OCI-LY7 (cell line): Measurements from ENCODE around the gene FHIT. TPM values are rescaled to one million over a fixed set of nuclear protein-coding genes. Genes with fewer than 3 reads are reported as not detected.

ENCODE experiments used
- BruUV-seq: library from RNA; stranded (reverse); fragments of 400-500 nt; replicated peaks from 2 replicates; lab custom pipeline; 2021; lab: Mats Ljungman, UMichigan
- CTCF ChIA-PET: fragments of 300-600 bp; sonication (Branson Sonifier 250); formaldehyde crosslinking; loops from one replicate; lab custom pipeline; 2022; ENCODE audit warnings: antibody characterized with exemption; ENCODE audit not compliant: unreplicated experiment; lab: Charles Lee
- POLR2A ChIA-PET: fragments of 300-600 bp; sonication (Branson Sonifier 250); formaldehyde crosslinking; loops from one replicate; lab custom pipeline; 2022; ENCODE audit warnings: antibody characterized with exemption; lab: Charles Lee
- DNase-seq: peaks from one replicate; pipeline ENCODE4 v3.0.0-alpha.2; 2015; ENCODE audit warnings: low spot score
- H2AFZ ChIP-seq: fragments of 200-600 bp; sonication (generic), shearing (Covaris generic); 2 replicates; pipeline ENCODE4 v1.6.1; 2014; ENCODE audit warnings: mild to moderate bottlenecking, antibody characterized with exemption, low read length, moderate library complexity
- H3K27ac ChIP-seq: fragments of 200-600 bp; sonication (generic); 2 replicates; pipeline ENCODE4 v1.5.1; 2014; ENCODE audit warnings: mixed run types, low read depth, mild to moderate bottlenecking, moderate library complexity, low read length, inconsistent platforms; ENCODE audit not compliant: poor library complexity, severe bottlenecking
- H3K36me3 ChIP-seq: fragments of 200-600 bp; sonication (generic); 2 replicates; pipeline ENCODE4 v1.6.1; 2014; ENCODE audit warnings: mild to moderate bottlenecking, antibody characterized with exemption, low read length, moderate library complexity, mixed read lengths; ENCODE audit not compliant: insufficient read depth
- H3K4me1 ChIP-seq: fragments of 200-600 bp; sonication (generic); 2 replicates; pipeline ENCODE4 v1.5.1; 2014; ENCODE audit warnings: mild to moderate bottlenecking, low read length; ENCODE audit not compliant: insufficient read depth, poor library complexity, severe bottlenecking
- H3K4me2 ChIP-seq: fragments of 200-600 bp; sonication (generic); 2 replicates; pipeline ENCODE4 v1.6.1; 2014; ENCODE audit warnings: mild to moderate bottlenecking, low read length
- H3K4me3 ChIP-seq: fragments of 200-600 bp; sonication (generic); 2 replicates; pipeline ENCODE4 v1.5.1; 2014; ENCODE audit warnings: mild to moderate bottlenecking, low read depth, low read length; ENCODE audit not compliant: poor library complexity, severe bottlenecking
- H3K79me2 ChIP-seq: fragments of 200-600 bp; sonication (generic); 2 replicates; pipeline ENCODE4 v1.6.1; 2016; ENCODE audit warnings: low read depth, mild to moderate bottlenecking, low read length, moderate library complexity, mixed read lengths; ENCODE audit not compliant: insufficient read depth
- H3K9me2 ChIP-seq: fragments of 200-600 bp; sonication (generic); 2 replicates; pipeline ENCODE4 v1.6.1; 2016; ENCODE audit warnings: mild to moderate bottlenecking, low read length, mixed read lengths; ENCODE audit not compliant: insufficient read depth
- H3K9me3 ChIP-seq: fragments of 200-600 bp; sonication (generic); 2 replicates; pipeline ENCODE4 v1.6.1; 2014; ENCODE audit warnings: mild to moderate bottlenecking, mixed run types, low read length, mixed read lengths
- H4K20me1 ChIP-seq: fragments of 200-600 bp; sonication (generic); 2 replicates; pipeline ENCODE4 v1.6.1; 2014; ENCODE audit warnings: mild to moderate bottlenecking, antibody characterized with exemption, low read length, moderate library complexity, mixed read lengths; ENCODE audit not compliant: insufficient read depth
- EZH2phosphoT487 ChIP-seq: fragments of 200-600 bp; sonication (generic); IDR thresholded peaks from 2 replicates; pipeline ENCODE4 v1.6.1; 2018; ENCODE audit warnings: low read depth, borderline replicate concordance, mild to moderate bottlenecking, mixed run types, antibody characterized with exemption, low read length, moderate library complexity, mixed read lengths
- intact Hi-C: fragments of 100-400 bp; cut with micrococcal nuclease; formaldehyde crosslinking; loops from one replicate; pipeline ENCODE4 v1.10.0; 2022; ENCODE audit not compliant: unreplicated experiment
- total RNA-seq, 2 experiments: library from RNA; depleted of rRNA in 1 of 2; stranded (reverse); fragments of >200 nt in 1 of 2; shearing (Covaris generic) in 1 of 2; gene quantifications; 2 replicates each; pipeline ENCODE4 v1.2.3, GENCODE V29; 2014 to 2022
- TF ChIP-seq, protein P1 (sequence below): fragments of 200-600 bp; sonication (generic); conservative IDR thresholded peaks from 2 replicates; pipeline ENCODE4 v1.5.1; 2014; ENCODE audit warnings: mild to moderate bottlenecking, antibody characterized with exemption, low read length, moderate library complexity, mixed read lengths

FHIT gene
- total RNA-seq, 2 experiments from 2014 or later, result 5.0 to 10.9 TPM

DNA sequence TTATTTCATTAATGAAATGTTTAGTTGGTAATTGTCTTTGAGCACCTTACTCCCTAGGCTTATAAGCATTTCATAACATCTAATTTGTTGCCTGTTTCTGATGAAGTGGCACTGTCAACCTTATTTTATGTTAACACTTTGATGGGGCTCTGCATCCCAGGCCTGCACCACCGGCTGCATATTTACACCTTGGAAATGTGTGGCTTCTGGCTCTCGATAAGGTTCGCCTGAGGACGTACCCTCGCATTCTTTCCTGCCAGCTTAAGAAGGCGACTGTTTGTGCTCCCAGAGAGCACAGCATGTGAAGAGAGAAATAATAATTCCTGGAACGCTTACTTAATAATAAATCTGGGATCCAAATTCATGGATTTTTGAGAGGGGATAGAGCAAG, 1438.1 kb downstream of the FHIT start:
- no peaks in the 10 kb centered on the region for H3K36me3 ChIP-seq
- CTCF ChIA-PET, result no interaction called here
- H3K27ac ChIP-seq, result no peak overlapping the region
- H3K4me3 ChIP-seq, result no peak overlapping the region
- H3K9me3 ChIP-seq, result no peaks in the 10 kb centered on the region
- H3K4me1 ChIP-seq, result peaks cover 16% of the 10 kb centered on the region
- H2AFZ ChIP-seq, result no peak overlapping the region
- intact Hi-C loops, result no loop called here
- no peak overlapping the region for H3K4me2 ChIP-seq
- TF ChIP-seq, protein P1, sequence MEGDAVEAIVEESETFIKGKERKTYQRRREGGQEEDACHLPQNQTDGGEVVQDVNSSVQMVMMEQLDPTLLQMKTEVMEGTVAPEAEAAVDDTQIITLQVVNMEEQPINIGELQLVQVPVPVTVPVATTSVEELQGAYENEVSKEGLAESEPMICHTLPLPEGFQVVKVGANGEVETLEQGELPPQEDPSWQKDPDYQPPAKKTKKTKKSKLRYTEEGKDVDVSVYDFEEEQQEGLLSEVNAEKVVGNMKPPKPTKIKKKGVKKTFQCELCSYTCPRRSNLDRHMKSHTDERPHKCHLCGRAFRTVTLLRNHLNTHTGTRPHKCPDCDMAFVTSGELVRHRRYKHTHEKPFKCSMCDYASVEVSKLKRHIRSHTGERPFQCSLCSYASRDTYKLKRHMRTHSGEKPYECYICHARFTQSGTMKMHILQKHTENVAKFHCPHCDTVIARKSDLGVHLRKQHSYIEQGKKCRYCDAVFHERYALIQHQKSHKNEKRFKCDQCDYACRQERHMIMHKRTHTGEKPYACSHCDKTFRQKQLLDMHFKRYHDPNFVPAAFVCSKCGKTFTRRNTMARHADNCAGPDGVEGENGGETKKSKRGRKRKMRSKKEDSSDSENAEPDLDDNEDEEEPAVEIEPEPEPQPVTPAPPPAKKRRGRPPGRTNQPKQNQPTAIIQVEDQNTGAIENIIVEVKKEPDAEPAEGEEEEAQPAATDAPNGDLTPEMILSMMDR, result no peak
- no peak for TF ChIP-seq EZH2phosphoT487
- H3K79me2 ChIP-seq, result no peaks in the 10 kb centered on the region
- H3K9me2 ChIP-seq, result no peaks in the 10 kb centered on the region
- no TSS peak for BruUV-seq
- POLR2A ChIA-PET, result interaction anchor here (1.5 kb wide), 1 partner anchor 38 kb away, joined by 4 read pairs; no protein-coding TSS in a partner anchor
- H4K20me1 ChIP-seq, result no peaks in the 10 kb centered on the region
- no peak for DNase-seq

DNA sequence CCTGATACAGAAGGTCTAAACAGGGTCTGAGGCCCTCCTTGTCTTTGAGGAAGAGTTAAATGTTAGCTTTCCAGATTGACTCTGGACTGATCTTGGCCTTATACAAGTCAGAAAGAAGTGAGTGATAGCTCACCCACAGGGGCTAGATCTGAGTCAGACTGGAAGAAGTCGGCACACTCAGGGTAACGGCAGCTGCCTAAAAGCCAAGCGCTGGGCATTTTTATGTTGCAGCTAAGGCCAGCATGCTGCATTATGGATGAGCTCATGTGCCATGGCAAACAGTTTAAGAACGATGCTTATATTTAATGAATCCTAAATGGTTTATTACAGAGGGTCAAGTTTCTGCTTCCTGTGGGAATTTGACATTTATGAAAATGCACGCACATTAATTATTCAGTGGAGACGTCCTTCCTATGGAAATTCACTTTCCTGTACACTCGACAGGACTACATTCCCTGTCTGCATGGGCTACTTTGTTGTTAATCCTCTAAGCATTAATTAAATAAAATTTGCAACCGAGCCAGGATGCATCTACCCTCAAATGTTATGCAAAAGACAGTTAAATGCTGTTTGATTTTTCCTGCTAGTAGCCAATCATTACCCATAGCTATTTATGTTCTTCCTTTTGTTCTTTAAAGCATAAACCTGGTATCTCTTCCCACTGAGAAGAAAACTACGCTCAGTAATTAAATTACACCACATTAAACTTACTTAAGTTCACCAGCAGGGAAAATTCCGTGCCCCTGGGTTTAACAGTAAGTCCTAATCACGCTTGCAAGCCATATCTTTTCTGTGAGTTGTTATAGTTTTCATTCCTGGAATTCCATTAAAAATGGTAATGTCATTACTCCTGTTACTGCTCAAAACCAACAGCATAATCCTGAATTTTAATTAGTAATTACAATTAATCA, 1438.8 kb downstream of the FHIT start:
- no peak for TF ChIP-seq EZH2phosphoT487
- TF ChIP-seq, protein P1, result no peak
- BruUV-seq, result no TSS peak
- CTCF ChIA-PET, result no interaction called here
- Histone ChIP-seq H2AFZ (no peak overlapping the region), H3K9me3 (no peaks in the 10 kb centered on the region), H3K36me3 (no peaks in the 10 kb centered on the region), H3K4me2 (no peak overlapping the region), H3K27ac (no peak overlapping the region), H3K4me3 (no peak overlapping the region), H3K9me2 (no peaks in the 10 kb centered on the region), H3K4me1 (peaks cover 16% of the 10 kb centered on the region), H4K20me1 (no peaks in the 10 kb centered on the region), H3K79me2 (no peaks in the 10 kb centered on the region)
- POLR2A ChIA-PET, result interaction anchor here (1.0 to 1.7 kb wide), 4 partner anchors 15 to 39 kb away, joined by 3 to 6 read pairs (median 4); no protein-coding TSS in a partner anchor
- no peak for DNase-seq
- intact Hi-C loops, result no loop called here

DNA sequence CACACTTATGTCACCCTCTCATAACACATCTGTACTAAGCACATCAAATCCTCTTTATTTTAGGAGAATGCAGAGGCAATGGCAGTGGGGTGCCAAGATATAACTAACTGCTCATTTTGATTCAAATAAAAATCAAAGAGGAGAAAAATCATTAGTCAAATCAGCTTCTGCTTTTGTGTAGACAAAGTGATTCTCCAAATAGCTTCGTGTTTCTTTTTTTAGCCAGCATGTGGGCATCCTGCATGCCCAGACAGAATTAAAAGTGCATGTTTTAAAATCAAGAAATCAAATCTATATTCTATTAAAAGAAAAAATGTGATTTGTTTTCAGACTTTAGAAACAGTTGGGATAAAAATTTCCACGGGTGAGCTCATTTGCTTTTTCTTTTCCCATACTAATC, 1440.1 kb downstream of the FHIT start:
- no peak overlapping the region for H2AFZ ChIP-seq
- intact Hi-C loops, result no loop called here
- peaks cover 16% of the 10 kb centered on the region for H3K4me1 ChIP-seq
- no peaks in the 10 kb centered on the region for H3K79me2 ChIP-seq
- no peak overlapping the region for H3K4me3 ChIP-seq
- H3K4me2 ChIP-seq, result peak overlapping the region; percentile 21; the same call in 1 of the 2 replicates
- no peak overlapping the region for H3K27ac ChIP-seq
- no peaks in the 10 kb centered on the region for H4K20me1 ChIP-seq
- BruUV-seq, result no TSS peak
- no peaks in the 10 kb centered on the region for H3K9me2 ChIP-seq
- ChIA-PET POLR2A (interaction anchor here (0.6 to 1.7 kb wide), 6 partner anchors 13 to 638 kb away, joined by 3 to 7 read pairs (median 4); no protein-coding TSS in a partner anchor), CTCF (no interaction called here)
- H3K9me3 ChIP-seq, result no peaks in the 10 kb centered on the region
- no peak for TF ChIP-seq EZH2phosphoT487
- TF ChIP-seq, protein P1, result no peak
- peak; percentile 9 for DNase-seq
- H3K36me3 ChIP-seq, result no peaks in the 10 kb centered on the region
